NCI-H345 (cell line): ENCODE data around the gene SHH.
"Not testable (repeated sequence)": the region's sequence is repeated elsewhere in the genome, so short reads cannot be mapped to it uniquely, and the experiment has no call there.

Source experiments
- DNase-seq: peaks from one replicate; lab custom pipeline; 2025; lab: John Stamatoyannopoulos, UW

Gene SHH

GRCh38 chr7:155819186-155819585 is 6.9 kb upstream of the SHH start:
- no peak for DNase-seq

GRCh38 chr7:155818820-155819168 is 6.5 kb upstream of the SHH start:
- DNase-seq = no peak

DNA sequence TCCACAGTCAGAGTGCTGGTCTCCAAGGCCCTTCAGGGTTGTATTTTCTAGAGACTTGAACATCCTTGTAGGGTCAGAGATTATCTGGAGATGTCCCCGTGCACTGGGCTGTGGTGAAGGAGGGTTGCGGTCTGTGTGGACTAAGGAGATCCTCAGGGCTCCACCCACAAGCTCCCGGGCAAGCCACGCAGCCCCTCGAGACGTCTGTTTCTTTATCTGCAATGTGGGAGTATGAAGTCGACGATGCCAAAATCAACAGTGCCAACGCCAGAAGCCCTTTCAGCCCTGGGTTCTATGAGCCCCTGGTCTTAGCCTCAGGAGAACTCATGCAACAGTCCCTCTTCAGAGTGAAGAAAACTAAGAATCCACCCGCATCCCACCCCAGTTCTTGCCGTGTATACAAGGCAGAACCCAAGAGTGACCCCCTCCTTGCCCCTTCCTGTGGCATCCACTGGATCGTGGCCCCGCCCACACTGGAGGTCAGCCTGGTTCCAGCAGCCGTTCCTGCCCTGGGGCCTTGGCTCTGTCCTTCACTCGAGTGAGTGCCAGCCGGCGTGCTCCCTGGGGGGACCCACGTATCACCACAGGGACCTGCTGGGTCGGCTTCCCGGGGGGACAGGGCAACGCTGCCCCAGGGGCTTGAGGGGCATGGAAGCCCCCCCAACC is 6.0 kb upstream of the SHH start:
- DNase-seq = no peak

GRCh38 chr7:155817515-155817914 is 5.3 kb upstream of the SHH start:
- DNase-seq = not testable (repeated sequence)

DNA sequence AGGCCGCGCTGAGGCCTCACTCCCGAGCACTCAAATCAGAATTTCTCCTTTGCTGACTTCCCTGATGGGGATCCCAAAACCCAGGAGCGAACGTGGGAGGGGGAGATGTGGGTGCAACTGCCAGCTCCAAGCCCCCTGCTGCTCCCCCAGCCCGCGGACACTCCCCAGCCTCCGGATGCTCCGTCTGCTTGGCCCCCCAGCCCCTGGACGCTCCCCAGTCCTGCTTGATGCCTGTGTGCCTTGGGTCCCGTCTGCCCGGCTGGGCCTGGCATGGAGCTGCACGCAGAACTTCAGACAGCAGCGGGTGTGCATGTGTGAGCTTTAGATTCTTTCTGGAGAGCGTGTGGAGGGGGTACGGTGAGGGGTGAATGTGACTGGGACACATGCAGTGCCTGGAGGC is 4.7 kb upstream of the SHH start:
- DNase-seq = no peak

- DNase-seq = no peak
Measured at GRCh38 chr7:155816192-155816508, 3.9 kb upstream of the SHH start.

GRCh38 chr7:155815332-155816191 is 3.3 kb upstream of the SHH start:
- DNase-seq = peak; percentile 39

DNA sequence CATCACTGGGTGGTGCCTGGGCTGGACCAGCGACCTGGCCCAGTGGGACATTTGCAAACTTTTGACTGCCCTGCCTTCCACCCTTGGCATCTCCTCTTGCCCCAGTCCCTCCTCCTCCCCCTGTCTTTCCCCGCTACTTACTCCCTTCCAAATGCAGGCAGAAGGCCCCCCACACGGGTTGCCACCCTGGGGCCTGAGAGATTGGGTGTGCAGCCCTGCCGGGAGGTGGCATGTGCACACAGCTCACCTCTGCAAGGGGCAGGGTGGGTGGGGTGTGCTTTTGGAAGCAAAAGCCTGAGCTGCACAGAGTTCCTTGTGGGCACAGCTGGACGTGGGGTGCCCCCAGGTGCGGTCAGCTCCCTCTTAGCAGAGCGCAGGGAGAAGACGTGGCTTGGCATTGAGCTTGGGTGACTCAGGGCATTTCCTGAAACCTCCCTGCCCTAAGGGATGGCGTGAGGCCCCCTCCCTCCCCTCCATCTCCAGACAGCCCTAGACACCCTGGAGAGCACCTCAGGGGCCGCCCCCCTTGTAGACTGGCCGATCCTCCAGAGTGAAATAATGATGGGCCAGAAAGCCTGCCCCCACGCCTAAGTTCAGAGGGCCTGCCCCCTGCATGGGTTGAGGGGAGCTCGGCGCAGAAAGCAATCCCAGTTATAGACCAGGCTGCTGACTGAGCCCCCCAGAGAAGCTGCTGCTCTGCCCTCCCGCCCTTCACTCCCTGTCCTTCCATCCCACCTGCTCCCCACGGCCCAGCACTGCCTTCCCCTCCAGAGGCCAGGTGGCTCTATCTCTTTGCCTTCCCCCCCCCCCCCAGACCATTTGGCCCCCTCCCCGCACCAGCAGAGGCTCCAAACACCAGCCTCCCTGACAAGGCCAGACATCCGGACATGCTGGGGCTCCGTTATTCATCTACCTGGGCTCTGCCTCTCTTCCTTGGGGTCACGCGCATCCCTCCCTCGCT is 2.3 kb upstream of the SHH start:
- DNase-seq = no peak

DNA sequence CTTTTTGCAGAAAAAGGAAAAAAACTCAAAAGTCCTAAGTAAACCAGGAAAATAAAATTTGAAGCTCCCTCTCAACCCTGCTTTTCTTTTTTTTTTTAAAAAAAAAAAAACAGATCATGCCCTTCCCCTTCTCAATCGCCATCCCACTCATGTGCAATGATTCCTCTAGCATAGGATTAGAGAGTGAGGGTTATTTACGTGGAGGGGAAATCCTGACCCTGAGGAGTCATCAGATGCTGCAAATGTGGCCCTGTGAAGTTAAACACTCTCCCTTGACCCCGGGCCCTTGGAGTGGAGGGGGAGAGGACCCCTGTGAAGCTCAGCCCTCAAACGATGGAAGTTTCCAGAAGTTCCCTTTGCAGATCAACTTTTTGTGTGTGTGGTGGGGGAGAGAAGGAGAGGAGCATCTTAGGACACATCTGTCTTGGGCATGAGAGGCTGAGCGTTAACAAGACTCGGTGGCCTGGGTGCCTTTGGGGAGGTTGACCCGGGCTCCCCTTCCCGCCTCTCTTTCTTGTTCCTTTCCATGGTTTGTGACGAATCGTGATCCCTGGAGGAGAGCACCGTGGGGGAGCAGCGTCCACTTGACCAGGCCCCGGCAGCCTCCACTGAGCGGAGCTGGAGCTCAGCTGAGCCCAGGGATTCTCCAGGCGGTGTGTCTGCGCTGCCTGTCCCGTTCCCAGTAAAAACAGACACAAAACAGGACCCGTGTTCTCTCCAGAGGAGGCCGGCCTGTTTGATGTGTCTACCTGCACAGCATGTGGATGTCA is 1.5 kb upstream of the SHH start:
- no peak for DNase-seq

GRCh38 chr7:155813125-155813524 is 862 bp upstream of the SHH start:
- DNase-seq = no peak

GRCh38 chr7:155811560-155811894 is 736 bp downstream of the SHH start:
- DNase-seq = no peak

GRCh38 chr7:155810770-155811559 is 1.3 kb downstream of the SHH start:
- DNase-seq = no peak

GRCh38 chr7:155809947-155810769 is 2.1 kb downstream of the SHH start:
- DNase-seq = no peak

- no peak for DNase-seq
Measured at GRCh38 chr7:155809332-155809946, 2.8 kb downstream of the SHH start.

- DNase-seq = no peak
Measured at GRCh38 chr7:155808549-155809331, 3.5 kb downstream of the SHH start.

GRCh38 chr7:155807789-155808548 is 4.3 kb downstream of the SHH start:
- no peak for DNase-seq

GRCh38 chr7:155807065-155807671 is 5.1 kb downstream of the SHH start:
- no peak for DNase-seq
